HL-60/S4 (cell line): Measurements from ENCODE around the gene RSPO3.

Experiments used
- in situ Hi-C: fragments of 300-500 bp; cut with MboI; formaldehyde crosslinking; loops from 2 replicates; pipeline ENCODE4 v1.14.3; 2022; ENCODE audit warnings: low sequenced_read_pairs

Gene RSPO3

DNA sequence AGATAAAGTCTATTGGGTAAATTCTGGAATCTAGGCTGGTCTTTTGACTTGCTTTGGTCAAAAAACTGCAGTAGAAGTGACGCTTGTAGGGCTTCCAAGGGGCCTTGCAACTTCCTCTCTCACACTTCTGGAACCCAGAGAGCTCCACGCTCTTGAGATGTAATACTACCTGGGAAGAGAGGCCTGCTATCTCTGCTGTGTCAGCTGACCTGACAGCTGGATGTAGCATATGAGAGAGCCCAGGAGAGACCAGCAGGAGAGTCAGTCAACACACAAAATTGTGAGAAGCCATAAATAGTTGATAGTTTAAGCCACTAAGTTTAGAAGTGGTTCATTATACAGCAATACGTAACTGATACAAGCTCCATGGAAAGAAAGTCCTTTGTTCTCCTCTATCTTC is 7.8 kb upstream of the RSPO3 start:
- in situ Hi-C loops, result loop anchor here (25.0 kb wide), 1 partner anchor 748 kb away; no protein-coding TSS in a partner anchor

DNA sequence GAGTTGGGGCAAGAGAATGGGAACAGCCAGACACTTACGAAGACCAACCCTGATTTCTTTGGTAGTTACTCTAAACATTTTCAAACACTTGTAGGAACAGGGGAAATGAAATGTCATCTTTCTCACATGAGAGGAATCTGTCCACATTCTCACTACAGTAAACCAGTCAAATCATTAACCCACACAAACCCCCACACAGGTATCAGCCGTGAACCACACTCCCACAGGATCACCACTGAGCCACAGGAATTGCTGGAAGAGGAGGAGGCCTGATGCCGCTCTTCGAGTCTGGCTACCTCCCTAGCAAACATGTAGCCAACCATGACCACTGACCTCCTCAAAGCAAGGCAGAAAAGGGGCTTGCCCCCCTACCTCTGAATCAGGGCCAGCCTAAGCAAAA is 6.9 kb upstream of the RSPO3 start:
- in situ Hi-C loops, result loop anchor here (25.0 kb wide), 1 partner anchor 749 kb away; no protein-coding TSS in a partner anchor

DNA sequence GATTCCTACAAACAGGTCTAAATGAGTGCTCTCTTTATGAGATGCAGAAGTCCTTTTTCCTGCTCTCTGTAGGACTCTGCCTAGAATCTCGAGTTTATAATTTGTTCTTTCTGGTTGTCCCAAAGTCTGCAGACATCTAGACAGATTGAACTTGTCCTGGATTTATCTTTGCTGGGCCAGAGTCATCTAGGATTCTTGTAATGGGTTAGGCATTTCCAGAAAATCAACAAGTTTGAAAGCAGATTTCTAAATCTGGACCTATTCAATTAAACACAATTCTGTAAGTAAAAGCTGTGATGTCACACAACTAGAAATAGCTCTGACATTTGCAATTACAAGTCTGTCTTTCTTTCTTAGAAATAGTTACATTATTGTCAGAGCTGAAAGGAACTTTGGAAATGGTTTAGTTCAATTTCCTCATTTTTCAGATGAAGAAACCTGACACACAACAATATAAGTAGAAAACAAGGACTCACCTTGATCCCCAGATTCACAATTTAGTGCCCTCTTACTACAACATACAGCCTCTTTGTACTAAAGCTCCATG is 4.2 kb upstream of the RSPO3 start:
- in situ Hi-C loops, result loop anchor here (25.0 kb wide), 1 partner anchor 752 kb away; no protein-coding TSS in a partner anchor

DNA sequence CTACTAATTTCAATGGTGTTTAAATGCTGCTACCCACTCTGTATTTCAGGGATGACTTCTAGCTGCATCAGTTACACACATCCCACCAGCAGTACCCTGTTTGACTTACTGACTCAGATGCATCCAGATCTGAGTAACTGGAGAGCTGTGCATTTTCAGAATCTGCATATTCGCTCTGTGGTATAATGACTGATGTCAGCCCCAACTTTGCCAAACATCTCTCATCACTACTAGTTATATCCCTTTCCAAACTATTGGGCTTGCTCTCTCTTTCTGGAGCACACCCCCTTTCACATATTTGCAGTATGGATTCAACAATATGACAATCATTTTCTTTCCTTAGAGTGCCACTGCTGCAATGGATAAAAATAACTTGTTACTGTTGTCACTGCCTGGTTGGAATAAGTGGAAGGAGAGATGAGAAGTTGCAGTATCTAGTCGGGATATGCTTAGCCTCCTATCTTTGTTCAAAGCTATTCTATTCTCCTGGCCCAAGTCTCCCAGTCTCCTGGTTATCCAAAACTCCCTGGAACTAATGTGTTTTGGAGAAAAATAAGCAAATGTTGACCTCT is 3.3 kb upstream of the RSPO3 start:
- in situ Hi-C loops, result loop anchor here (25.0 kb wide), 1 partner anchor 753 kb away; no protein-coding TSS in a partner anchor

DNA sequence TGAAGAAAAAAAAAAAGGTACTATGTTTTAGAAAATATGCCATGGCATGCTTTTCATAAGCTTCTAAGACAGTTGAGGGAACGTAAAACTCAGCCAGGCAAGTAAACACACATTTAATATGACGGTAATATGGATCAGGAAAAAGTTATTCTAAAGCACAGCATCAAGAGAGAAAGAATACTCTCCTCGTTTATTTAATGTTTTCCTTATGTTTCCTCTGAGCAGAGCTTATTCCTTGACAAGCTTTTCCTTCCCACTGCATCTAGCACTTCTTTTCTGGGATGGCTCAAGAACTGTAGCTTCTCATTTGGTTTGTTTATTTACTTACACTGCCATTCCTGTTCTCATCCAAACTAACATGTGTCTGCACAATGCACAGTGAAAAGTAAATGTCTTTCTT is 2.7 kb upstream of the RSPO3 start:
- in situ Hi-C loops, result loop anchor here (25.0 kb wide), 1 partner anchor 753 kb away; no protein-coding TSS in a partner anchor

DNA sequence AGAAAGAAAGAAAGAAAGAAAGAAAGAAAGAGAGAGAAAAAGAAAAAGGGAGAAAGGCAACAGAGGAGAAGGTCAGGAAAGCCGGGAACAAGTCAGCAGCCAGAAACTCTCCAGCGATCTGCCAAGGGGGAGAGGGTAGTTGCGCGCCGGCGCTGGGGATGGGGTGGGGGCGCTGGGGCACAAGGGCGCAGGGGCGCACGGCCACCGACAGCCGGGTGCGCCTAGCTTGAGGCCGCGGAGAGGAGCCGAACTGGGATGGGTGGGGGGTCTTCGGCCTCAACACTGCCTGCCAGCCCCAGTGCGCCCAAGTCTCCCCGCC is 533 bp upstream of the RSPO3 start:
- in situ Hi-C loops, result loop anchor here (25.0 kb wide), 1 partner anchor 756 kb away; no protein-coding TSS in a partner anchor

DNA sequence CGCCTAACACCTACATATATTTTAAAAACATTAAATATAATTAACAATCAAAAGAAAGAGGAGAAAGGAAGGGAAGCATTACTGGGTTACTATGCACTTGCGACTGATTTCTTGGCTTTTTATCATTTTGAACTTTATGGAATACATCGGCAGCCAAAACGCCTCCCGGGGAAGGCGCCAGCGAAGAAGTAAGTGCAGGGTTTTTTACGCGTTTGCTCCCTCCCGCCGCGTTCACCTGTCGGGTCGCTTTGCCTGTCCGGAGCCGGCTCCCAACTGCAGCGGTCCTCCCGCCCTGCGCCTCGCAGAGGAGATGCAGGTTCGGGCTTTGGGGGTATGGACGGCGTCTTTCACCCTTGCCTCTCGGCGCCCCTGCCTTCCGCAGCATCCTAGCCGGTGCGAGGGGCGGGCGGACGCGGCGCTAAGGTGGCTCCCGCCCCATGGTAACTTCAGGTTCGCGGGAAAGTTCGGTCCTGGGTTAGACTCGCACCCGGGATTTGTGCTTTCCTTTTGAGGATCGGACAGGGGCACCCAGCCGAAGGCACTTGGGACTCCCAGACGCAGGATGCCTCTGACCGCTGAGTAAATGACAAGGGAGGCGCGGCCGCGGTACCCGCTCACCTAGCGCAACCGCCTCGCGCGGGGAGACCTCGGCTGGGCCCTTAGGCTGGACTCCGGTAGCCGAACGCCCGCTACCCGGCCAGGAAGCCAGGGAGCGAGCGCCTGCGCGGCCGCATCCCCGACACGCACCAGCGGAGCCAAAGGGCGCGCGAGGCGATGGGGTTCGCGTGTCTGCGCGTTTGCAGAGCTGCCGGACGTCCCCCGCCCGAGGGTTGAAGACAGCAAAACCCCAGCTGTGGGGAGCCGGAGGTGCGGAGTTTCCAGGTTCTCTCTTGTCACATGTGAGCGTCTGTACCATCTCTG is 891 bp downstream of the RSPO3 start:
- in situ Hi-C loops, result loop anchor here (25.0 kb wide), 1 partner anchor 757 kb away; no protein-coding TSS in a partner anchor

DNA sequence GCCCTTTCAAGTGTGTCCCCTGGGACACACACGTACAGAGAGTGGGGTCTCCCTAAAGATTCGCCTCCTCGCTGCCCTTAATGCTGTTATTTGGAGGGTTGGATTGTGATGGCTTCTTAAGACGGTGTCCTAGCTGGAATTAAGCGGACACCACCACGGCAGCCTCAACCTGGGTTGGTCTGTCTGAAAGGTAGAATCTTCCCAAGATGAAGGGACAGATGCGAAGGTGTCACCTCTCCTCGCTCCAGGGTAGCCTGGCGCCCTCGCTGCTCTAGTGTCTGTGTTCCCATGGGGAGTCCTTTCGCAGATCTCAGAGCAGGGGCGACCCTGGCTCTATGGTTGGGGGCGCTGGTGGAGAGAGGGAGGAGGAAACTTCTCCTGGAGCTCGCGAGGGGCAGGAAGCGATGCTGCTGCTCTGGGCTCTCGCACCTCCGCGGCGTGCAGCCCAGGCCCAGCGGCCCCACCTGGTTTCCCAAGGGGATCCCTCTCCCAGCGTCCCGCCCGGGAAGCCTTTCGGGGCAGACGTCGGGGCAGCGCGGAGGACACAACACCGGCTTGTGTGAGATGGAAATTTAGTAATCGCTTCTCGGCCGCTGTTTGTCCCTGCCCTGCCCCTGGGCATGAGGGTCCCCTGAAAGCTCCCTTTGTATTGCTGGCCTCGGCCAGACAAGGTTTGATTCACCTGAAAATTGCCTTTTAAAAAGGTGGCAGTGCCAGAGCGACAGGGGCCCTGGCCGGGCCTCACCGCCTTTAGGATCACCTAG is 1.7 kb downstream of the RSPO3 start:
- in situ Hi-C loops, result loop anchor here (25.0 kb wide), 1 partner anchor 758 kb away; no protein-coding TSS in a partner anchor

DNA sequence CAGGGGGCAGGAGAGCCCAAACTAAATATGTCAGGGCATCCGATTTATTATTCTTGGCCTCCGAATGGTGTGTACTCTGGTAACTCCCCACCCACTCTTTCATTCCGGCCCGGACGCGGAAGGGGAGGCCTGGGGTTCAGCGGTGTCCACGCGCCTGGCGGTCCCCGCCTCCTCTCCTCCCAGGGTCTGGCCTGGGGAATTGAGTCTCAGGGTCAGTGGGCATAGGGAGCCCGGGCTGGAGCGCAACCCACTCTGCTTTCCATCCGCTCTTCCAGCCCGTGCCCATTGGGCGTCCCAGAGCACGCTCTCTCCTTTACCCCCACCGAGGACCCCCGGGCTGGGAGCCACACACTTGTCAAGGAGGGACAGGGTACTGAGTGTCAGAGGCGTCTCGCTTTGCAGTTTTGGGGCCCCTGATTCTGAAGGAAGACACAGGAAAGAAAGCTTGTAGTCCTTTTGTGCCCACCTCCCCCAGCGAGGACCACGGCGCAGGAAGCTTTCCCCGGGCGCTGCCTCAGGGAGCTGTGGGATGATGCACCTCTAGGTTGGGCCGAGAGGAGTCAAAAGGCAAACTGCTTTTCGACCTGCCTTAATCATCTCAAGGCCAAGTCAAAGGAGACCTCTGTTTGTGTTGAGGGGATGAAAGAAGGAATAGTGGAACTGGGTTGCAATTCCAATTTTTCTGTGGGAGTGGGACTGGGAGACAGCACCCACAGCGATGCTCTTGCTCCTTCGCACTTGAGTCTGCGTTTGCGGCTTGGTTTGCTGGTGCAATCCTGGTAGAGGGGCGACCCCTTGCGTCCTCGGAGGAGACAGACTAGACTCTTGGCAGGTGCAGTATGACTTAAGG is 2.5 kb downstream of the RSPO3 start:
- in situ Hi-C loops, result loop anchor here (25.0 kb wide), 1 partner anchor 759 kb away; no protein-coding TSS in a partner anchor

DNA sequence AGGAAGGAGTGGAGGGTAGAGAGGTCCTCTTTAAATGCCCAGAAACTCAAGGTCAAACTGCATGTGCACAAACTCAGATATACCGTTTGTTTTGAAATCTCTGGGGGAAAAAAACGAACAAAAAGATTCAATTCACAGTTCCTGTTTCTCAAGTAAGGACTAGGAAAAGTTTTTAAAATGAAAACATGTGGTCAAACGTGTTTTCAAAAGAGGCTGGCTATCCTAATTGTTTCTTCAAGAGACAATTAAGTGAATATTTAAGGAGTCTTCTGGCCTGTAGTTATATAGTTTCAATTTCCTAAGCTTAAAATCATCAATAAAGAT is 3.1 kb downstream of the RSPO3 start:
- in situ Hi-C loops, result loop anchor here (25.0 kb wide), 1 partner anchor 759 kb away; no protein-coding TSS in a partner anchor

DNA sequence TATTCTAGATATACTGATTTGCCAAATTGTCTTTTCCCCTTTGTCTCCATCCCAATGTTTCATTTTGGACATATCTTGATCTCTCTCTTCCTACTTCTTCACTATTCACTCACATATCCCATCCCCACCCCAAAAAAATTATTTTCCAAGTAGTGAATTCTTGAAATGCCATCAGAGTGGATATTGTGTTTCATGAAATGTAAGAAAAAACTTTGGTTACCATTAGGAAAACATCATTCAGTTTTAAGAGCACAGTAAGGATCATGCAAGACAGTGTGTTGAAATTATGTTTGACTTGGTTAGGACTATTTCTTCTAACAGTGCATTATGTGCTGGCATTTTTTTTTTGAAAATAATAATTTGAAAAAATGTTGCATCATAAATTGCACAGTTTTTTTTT is 5.7 kb downstream of the RSPO3 start:
- in situ Hi-C loops, result loop anchor here (25.0 kb wide), 1 partner anchor 762 kb away; no protein-coding TSS in a partner anchor

DNA sequence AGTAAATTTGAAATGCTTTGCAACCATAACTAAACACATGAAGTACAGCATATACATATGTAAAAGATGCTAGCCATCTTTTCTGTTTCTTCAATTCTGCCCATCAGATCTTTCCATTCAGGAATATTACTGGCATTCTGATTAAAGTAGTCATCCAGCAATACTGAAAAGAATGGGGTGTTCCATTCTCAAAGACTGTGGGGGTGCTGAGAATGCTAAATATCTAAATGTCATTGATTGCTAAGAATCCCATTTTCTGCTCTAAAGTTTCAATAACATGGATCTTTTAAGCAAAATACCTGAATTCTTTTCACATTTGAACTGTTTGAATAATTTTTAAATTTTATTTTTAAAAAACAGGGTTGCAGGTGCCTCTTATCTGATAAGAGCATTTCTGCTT is 6.2 kb downstream of the RSPO3 start:
- in situ Hi-C loops, result loop anchor here (25.0 kb wide), 1 partner anchor 762 kb away; no protein-coding TSS in a partner anchor

DNA sequence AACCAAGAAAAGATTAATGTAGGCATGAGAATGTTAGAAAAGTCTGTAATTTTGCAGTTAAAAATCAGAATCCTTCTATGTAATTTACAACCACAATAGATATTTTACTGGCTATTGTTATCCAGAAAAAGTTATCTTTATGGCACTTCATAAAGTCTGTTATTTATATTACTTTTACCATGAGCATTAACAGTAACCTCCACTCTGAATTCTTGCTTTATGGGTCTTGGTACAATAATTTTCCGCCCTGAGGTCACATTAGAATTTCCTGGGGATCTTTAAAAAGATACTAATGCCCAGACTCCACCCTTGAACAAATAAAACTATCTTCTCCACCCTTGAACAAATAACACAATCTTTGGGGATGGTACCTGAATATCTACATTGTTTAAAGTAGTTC is 9.6 kb downstream of the RSPO3 start:
- in situ Hi-C loops, result no loop called here

DNA sequence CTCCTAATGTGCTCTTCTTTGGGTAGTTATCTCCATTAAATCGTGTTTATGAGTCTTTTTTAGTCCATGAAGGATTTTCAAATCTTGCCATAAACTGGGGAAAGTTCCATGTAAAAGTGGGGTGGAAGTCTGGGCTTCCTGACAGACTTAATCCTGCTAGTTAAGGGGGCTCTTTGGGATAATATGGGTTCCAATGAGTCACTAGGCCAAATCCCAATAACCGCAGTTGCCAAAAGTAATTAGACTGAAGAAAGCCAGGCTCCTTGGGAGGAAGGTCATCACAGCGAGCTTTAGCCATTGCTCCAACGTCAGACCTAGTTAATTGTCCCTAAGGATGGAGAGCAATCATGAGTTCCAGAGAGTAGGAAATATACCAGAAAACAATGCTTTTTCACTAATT is 10.8 kb downstream of the RSPO3 start:
- in situ Hi-C loops, result no loop called here

DNA sequence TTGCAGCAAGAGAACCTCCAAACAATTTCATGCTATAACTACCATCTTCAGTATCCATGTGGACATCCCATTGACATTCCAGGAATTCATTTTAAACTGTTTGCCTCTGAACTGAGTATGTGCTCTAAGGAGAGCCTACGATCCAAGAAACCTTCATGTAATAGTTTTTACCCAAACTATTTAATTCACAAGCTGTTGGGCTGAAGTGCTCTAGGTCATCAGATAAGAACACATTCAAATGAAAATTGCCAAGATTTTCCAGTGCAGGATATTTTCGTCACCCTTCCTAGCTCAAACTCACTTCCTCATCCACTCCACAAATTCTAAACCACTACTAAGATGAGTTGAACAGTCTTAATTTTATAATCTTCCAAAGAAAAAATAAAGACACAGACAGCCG is 12.8 kb downstream of the RSPO3 start:
- in situ Hi-C loops, result no loop called here

DNA sequence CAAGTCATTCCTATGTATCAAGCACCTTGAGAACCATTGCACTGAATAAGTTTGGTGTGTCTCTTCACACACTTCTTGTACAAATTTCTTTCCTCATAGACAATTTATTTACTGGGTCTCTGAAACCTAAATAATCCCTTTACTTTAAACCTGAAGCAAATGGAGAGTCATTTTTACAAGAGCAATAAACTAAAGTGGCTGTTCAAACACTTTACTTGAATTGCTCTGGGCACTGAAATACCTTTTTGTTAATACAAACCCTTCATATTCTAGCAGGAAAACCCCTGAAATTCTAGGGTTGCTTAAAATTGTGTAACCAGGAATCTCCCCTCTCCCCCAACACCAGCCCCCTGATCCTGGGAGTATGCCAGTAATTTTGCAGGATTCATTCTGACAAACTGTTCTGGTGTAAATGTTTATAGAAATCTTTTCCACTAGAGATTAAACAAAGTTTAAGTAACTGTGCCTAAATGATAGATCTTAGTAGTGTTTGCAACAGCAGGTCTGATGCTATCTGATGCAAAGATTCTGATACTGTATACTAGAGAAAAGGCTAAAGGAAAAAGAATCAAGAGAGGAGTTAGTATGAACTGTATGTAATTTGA is 13.4 kb downstream of the RSPO3 start:
- in situ Hi-C loops, result no loop called here

DNA sequence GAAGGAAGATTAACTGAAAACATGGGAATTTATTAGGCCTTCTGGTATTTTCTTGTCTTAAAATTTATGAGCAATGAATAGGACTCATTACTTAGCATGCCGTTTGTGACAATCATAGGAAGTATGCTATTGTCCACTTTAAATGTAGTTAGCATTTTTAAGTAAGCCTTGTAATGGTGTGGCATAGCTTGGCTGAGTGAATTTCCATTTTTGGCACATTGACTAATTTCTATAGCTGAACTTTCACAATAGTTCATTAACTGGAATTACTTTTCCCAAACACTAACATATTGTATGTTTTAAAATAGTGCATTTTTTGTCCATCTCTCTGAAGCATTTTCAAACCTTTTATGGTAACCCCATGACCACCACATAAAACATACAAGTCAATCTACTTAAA is 15.7 kb downstream of the RSPO3 start:
- in situ Hi-C loops, result no loop called here

DNA sequence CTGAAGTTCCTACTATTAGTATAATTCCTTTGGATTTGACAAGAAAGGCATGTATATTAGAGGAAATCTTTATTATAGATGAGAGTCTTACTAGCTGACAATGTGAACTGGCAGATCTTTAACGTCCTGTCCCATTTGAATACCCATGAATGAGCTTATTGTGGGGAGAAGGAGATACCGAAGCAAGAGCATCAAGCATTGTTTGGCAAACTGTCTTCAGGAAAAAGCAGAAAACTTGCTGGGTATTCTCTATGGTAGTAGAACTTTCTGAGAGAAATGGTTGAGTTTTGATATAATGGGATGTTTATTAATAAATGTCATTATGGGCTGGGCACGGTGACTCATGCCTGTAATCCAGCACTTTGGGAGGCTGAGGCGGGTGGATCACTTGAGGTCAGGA is 18.3 kb downstream of the RSPO3 start:
- in situ Hi-C loops, result no loop called here

DNA sequence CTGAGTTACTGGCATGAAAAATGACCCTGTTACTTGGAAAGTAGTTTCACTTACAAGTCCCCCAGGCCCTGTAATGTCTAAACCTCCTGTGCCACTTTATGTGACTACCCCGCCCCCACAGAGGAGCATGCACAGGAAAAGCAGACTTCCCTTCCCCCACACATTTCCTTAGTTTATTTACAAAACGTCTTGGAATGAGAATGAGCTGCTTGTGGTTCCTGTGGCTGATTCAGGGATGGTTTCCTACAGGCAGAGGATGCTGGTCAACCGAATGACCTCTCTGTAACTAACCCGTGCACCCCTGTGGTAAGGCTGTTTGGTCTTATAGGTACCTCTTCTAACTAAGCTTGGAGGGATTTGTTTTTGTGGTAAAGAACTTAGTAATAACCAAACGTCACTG is 28.5 kb downstream of the RSPO3 start:
- in situ Hi-C loops, result no loop called here

DNA sequence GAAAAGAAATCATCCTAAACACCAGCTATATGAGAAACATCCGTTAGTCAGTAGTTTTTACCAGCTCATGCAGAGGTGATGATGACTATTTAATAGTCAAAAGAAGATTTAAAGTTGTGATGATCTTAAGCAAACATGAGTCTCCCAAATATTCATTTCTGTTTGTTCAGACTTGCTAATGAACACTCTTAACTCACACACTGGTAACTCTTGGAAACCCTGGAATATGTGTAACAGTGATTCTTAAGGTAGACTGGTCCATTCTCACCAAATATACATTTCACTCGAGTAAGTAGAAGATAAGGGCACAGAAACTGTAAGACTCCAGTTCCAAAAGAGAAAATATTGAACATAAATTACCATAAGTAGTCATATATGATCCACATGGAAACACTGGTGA is 29.1 kb downstream of the RSPO3 start:
- in situ Hi-C loops, result no loop called here
